Measurements from ENCODE around the gene SLC22A7. TPM values are rescaled to one million over a fixed set of nuclear protein-coding genes. Genes with fewer than 3 reads are reported as not detected.

The SLC22A7 gene
- total and polyA plus RNA-seq, 2 of the 8 experiments (the other 6 are each of a cell fraction or from before 2014, with no cell fraction given) = not detected

DNA sequence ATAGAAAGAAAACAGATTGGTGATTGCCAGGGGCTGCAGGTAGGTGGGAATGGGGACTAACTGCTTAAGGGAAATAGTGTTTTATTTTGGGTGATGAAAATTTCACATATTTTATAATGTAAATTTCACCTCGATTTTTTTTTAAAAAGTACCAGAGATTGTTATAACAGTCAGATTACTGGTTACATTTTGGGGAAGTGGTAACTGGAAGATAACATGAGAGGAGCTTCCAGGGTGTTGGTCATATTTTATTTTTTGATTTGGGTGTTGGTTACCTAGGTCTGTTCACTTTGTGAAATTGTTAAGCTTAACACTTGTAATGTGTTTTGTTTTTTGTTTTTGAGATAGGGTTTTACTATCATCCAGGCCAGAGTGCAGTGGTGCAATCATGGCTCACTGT, 27.8 kb downstream of the SLC22A7 start (continued):
- TF ChIP-seq CHD2 (IDR thresholded peaks at IDR 0.05; ENCODE audit: low read length) = no peak
- TF ChIP-seq, protein P1, sequence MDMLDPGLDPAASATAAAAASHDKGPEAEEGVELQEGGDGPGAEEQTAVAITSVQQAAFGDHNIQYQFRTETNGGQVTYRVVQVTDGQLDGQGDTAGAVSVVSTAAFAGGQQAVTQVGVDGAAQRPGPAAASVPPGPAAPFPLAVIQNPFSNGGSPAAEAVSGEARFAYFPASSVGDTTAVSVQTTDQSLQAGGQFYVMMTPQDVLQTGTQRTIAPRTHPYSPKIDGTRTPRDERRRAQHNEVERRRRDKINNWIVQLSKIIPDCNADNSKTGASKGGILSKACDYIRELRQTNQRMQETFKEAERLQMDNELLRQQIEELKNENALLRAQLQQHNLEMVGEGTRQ (IDR thresholded peaks at IDR 0.05; ENCODE audit: low read length) = no peak
